GM19239 (cell line): ENCODE data around the gene DRAXIN.

Experiments
- DNase-seq: peaks from one replicate; pipeline ENCODE4 v3.0.0; 2011; ENCODE audit warnings: low spot score; ENCODE audit not compliant: insufficient read length
- FAIRE-seq: peaks from 2 replicates; lab custom pipeline; 2011; peaks lifted over from hg19 to GRCh38; lab: Jason Lieb, UNC

The DRAXIN gene

GRCh38 chr1:11731691-11732283 is 40.3 kb downstream of the DRAXIN start:
- FAIRE-seq = peak; percentile 66

DNA sequence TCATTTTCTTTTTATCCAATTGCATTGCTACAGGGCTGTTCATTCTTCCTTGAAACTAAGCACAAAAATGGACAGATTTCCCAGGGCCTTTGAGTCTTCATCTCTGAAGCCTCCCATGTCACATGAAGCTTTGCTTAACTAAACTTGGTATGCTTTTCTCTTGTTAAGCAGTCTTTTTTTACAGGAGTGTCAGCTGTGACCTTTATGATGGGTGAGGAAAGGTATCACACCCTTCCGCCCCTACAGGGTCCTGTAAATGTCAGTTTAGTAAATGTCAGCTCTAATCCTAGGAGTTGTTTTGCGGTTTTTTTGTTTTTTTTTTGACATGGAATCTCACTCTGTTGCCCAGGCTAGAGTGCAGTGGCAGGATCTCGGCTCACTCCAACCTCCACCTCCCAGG is 41.8 kb downstream of the DRAXIN start:
- no peak for DNase-seq
- no peak for FAIRE-seq

More at GRCh38 chr1:11731691-11732283, 40.3 kb downstream of the DRAXIN start:
- no peak for DNase-seq

DNA sequence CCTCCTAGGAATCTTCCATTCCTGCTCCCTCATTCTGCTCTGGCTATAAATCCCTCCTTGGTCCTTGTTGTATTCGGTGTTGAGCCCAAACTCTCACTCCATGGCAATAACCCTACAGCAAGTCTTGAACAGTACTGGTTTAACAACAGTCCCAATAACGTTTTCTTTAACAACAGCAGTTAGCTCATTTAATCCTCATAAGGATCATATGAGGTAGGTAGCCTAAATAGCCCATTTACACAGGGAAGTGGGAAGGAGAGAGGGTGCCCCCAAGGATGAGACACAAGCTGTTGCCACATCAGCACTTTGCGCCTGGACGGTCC is 44.0 kb downstream of the DRAXIN start:
- DNase-seq = no peak
- FAIRE-seq = no peak

- FAIRE-seq (peak; percentile 62), DNase-seq (peak; percentile 83)
Observed at GRCh38 chr1:11735854-11736745, 44.6 kb downstream of the DRAXIN start, which contains the start of gene AGTRAP. Gene AGTRAP (plus strand): TSS chr1:11736136. CDS start chr1:11736209, 73 bp downstream.

DNA sequence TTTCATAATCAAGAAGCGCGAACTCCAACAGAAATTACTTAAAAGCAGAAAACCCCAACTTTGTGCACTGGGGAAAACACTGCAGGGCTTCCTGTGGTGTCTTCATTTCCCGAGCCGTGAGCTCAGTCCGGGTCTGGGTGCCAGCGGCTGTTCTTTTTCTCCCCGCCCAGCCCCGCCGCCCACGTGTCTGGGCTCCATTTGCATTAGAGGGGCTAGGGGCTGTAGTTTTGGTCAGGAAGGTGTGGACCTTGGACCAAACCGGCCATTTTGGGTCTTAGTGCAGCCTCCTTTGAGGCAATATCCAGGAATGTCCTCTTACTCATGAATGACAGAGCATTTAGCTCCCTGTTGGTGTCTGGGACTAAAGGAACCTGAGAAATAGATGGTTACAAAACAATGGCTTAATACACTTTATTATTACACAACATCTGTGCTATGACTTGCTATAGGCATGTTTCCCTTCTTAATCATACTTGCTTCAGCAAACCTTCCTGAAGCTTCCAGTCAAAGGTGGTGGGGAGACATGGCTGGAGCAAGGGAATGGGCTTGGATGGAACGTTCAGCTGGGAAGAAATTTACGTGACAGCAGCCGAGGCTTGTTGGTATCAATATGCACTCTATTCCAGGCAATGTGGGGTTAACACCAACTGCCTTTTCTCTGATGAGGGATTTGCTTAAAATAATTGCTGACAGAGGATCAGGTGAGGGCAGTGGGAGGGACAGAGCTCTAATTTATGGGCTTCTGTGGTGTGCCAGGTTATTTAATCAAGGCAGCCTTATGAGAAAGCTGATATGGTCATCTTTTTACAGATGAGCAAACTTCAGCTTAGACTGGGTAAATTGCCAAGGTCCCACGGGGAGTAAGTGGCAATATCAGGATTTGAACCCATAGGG is 45.5 kb downstream of the DRAXIN start:
- DNase-seq (no peak), FAIRE-seq (peak; percentile 58)

GRCh38 chr1:11738096-11738495 is 46.6 kb downstream of the DRAXIN start:
- no peak for FAIRE-seq

DNA sequence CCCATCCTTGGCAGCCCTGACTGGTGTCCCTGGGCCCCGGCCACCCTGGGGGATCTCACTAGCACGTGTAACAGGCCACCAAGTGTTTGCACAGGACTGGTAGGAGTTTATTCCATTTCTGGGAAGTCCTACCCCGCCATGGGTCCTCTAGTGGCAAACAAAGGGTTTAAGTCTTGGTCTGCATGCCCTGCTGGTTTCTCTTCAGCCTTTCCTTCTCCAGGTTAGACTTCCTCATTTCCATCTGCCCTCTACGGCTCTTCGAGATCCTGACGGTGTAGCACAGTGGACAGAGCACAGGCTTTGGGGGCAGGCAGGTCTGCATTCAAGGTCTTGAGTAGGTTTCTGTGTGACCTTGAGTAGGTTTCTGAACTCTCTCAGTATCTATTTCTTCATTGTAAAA is 47.3 kb downstream of the DRAXIN start:
- DNase-seq (no peak), FAIRE-seq (no peak)

More at GRCh38 chr1:11738096-11738495, 46.6 kb downstream of the DRAXIN start:
- DNase-seq = no peak

- DNase-seq (no peak), FAIRE-seq (peak; percentile 48)
Observed at GRCh38 chr1:11740258-11741192, 49.0 kb downstream of the DRAXIN start.

DNA sequence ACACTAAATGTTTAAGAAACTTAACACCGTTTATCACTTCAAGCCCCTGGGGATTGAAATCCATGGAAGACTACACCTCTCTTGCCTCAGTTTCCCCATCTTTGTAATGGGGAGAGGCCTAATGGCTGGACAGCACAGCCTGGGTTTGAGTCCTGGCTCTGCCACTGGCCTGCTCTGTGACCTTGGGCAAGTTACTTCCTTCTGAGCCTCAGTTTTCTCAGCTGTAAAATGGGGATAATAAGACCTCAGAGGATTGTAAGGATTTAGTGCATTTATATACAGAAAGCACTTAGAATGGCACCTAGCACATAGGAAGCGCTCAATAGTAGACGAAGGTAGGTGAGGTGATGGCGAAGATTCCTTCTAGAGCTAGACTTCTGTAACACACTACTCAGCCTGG is 50.0 kb downstream of the DRAXIN start:
- FAIRE-seq (no peak), DNase-seq (no peak)

GRCh38 chr1:11741919-11742558 is 50.5 kb downstream of the DRAXIN start:
- no peak for DNase-seq
- no peak for FAIRE-seq

GRCh38 chr1:11744287-11744686 is 52.8 kb downstream of the DRAXIN start:
- no peak for DNase-seq
- no peak for FAIRE-seq

- DNase-seq (no peak), FAIRE-seq (no peak)
Observed at GRCh38 chr1:11746092-11746491, 54.6 kb downstream of the DRAXIN start.

DNA sequence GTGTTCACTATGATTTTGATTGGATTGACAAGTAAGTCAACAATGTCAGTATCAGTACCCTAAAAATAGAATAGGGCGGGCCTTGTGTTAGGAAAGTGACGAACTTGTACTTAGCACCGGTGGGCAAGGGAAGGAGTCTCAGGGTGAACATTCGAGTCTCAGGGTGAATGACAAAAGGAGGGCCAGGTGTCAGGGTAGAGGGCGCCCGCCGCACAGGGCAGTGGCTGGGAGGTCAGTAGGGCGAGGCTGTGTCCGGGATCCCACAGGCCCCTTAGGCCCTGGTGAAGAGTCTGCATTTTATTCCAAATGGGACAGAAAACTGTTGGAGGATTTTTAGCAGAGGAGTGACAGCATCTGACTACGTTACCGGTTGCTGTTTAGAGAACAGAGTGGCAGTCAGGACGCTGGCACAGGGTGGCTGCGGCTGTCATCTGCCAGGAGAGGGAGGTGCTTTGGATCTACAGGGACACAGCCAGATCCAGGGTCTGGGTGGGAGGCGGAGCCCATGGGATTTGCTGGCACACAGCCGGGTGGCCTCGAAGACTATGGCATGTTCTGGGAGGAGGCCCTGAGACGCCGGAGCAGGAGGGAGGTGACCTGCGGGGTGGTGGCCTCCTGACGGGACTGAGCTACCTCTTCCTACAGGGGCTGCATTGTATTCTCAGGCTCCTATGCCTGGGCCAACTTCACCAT is 55.4 kb downstream of the DRAXIN start:
- FAIRE-seq = no peak
- no peak for DNase-seq

DNA sequence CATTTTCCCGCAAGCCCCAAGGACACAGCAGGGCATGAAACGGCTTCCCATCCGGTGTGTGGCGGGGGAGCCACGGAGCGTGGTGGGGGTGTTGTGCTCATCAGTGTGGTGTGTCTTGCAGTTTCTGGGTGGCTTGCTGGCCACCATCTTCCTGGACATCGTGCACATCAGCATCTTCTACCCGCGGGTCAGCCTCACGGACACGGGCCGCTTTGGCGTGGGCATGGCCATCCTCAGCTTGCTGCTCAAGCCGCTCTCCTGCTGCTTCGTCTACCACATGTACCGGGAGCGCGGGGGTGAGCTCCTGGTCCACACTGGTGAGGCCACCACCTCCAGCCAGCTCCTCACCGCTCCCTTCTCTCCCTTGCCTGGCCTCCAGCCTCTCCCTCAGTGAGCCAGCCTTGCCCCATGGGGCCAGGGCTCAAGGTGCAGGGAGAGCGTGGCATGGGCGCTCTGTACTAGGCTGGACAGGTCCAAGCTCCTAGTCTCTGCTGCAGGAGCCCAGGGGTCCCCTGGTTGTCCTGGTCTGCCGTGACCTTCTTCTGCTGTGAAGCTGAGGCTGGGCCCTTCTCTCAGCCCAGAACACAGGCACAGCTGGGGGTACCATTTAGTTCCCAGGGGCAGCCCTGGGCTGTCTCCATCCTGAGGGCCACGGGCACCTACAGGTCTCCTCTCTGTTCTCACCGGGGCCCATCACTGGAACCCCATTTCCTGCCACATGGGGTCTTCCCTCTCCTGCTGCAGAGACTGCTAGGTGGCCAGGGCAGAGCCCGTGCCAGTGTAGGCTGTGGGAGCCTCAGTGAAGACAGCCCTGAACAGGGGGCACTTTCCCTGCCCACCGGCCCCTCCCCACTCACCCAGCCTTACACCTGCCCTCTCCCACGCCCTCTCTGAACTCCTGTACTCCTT is 57.0 kb downstream of the DRAXIN start:
- no peak for FAIRE-seq

GRCh38 chr1:11749203-11749689 is 57.7 kb downstream of the DRAXIN start:
- FAIRE-seq (no peak), DNase-seq (no peak)

More for the DNA sequence above, 57.0 kb downstream of the DRAXIN start:
- no peak for DNase-seq

DNA sequence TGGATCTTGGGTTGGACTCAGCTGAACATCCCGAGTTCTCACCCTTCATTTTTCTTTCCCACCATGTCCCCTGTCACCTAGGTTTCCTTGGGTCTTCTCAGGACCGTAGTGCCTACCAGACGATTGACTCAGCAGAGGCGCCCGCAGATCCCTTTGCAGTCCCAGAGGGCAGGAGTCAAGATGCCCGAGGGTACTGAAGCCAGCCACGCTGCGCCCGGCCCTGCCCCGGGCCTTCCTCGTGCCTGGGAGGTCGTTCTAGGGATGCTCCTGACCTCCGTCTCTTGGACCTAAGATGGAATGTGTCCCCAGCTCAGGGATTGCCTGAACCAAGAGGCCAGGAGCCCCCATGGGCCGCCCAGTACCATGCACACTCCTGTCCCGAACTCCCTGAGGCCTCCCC is 58.5 kb downstream of the DRAXIN start:
- FAIRE-seq (no peak), DNase-seq (no peak)

DNA sequence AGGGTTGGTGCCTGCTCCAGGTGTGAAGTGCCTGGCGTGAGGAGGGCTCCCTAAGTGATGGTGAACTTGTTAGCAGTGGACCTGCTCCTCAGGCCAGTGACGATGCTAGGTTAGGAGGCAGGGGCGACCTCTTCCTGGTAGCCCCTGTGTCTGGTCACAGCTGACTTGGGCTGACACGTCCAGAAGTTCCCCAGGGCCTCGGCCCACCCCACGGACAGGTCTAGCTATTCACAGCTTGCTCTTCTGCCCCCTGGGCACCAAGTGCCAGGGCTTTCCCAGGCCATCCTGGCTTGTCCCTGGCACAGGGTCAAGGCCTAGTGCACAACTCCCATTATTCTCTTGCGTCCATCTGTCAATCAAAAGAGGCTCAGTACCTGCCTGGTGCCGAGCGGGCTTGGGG is 59.6 kb downstream of the DRAXIN start:
- no peak for FAIRE-seq
- no peak for DNase-seq
